ENCODE measurements around the gene TWNK.

GRCh38 chr10:100988166-100988565, 823 bp downstream of the TWNK start:
- no peak for TF ChIP-seq CTCF (conservative IDR thresholded peaks at IDR 0.05)
- no peak for TF ChIP-seq ZFX (IDR thresholded peaks at IDR 0.05)
